Fibroblast of pulmonary artery (primary cell): ENCODE data around the gene DDX41.

Source experiments
- DNase-seq: peaks from one replicate; pipeline ENCODE4 v3.0.0-alpha.2; 2010; ENCODE audit warnings: low read depth
- H3K4me3 ChIP-seq: replicated peaks from 2 replicates; pipeline ENCODE4 v1.5.1; 2011; ENCODE audit warnings: low read depth, mild to moderate bottlenecking, control low read depth, low read length, moderate library complexity
- TF ChIP-seq, protein P1 (sequence below): IDR thresholded peaks from 2 replicates; pipeline ENCODE4 v1.5.1; 2011; ENCODE audit warnings: mild to moderate bottlenecking, control low read depth, low read length, inconsistent platforms; ENCODE audit errors: missing control alignments

Gene DDX41

DNA sequence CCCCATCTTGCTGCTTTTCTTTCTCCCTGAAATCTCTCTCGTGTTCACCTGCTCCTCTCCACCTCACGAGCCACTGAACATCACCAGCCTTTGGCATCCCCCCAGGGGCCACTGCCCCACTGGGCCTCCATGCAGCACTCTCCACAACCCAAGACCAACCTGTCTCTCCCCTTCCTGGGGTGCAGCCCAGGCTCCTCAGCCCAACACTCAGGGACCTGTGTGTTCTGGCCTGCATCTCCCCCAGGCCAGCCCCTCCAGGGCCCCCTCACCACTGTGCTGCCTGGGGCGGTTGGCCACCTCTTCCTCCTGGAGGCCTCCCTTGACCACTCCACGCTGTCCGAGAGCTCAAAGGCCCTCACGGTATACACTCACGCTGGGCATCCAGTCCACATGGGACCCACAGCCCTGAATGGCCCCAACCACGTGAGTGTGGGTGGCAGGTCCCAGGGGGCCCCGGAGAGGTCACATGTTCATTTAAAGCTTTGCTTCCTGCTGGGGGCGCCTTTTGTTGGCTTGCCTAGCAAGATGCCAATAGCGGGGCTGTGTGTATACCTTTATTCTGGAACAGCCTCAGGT lies 6.7 kb downstream of the DDX41 start:
- TF ChIP-seq, protein P1, sequence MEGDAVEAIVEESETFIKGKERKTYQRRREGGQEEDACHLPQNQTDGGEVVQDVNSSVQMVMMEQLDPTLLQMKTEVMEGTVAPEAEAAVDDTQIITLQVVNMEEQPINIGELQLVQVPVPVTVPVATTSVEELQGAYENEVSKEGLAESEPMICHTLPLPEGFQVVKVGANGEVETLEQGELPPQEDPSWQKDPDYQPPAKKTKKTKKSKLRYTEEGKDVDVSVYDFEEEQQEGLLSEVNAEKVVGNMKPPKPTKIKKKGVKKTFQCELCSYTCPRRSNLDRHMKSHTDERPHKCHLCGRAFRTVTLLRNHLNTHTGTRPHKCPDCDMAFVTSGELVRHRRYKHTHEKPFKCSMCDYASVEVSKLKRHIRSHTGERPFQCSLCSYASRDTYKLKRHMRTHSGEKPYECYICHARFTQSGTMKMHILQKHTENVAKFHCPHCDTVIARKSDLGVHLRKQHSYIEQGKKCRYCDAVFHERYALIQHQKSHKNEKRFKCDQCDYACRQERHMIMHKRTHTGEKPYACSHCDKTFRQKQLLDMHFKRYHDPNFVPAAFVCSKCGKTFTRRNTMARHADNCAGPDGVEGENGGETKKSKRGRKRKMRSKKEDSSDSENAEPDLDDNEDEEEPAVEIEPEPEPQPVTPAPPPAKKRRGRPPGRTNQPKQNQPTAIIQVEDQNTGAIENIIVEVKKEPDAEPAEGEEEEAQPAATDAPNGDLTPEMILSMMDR, result no peak
- no peak overlapping the region for H3K4me3 ChIP-seq
- no peak for DNase-seq

DNA sequence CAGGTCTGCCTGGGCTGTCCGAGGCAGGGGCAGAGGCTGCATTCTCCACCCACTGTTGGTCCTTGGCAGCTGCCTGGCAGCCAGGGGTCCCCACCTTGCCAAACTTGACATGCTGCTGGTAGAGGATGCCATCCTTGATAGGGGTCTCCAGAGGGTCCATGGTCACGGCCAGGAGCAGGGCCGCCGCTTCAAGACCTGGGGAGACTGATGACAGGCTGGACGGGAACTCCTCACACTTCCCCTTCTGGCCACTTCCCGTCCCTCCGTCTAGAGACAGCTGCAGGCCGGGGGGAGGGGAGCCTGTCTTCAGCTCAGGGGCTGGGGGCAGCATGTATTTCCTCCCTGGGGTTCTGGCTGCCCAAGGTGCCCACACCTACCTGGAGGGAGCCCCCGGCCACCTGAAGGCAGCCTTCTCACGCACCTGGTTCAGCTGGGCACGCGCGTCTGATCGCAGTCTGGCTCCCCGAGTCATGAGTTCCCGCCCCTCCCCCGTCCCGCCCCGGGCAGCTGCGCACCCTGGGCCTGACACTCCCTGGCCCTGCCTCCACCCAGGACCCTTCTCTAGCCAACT lies 7.3 kb downstream of the DDX41 start, which contains the start of gene DOK3:
Gene DOK3, minus strand, starts transcription at position 446 of the 571 bp plus-strand sequence. Its CDS starts 286 bp downstream, at position 160.
- TF ChIP-seq, protein P1, result no peak
- H3K4me3 ChIP-seq, result no peak within 1 kb of the TSS
- DNase-seq, result no peak

DNA sequence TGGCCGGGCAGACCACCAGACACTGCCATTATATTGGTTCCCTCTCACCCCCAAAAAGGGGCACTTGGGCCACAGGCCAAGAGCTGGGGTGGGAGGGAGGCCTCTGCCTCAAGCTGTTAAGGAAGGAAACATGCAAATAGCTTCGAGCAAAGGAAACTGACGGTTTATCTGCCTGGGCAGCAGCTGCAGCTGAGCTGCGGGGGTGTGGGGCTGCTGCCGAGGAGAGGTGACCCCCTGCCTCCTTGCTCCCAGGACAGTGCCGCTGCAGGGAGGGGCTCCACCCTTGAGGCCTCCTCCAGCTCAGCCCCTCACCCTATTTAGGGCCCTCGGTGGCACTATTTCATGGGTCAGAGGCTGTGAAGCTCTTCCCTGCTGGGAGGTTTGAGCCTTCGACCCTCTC lies 7.9 kb downstream of the DDX41 start:
- DNase-seq, result no peak
- H3K4me3 ChIP-seq, result no peak overlapping the region
- TF ChIP-seq, protein P1, result no peak

DNA sequence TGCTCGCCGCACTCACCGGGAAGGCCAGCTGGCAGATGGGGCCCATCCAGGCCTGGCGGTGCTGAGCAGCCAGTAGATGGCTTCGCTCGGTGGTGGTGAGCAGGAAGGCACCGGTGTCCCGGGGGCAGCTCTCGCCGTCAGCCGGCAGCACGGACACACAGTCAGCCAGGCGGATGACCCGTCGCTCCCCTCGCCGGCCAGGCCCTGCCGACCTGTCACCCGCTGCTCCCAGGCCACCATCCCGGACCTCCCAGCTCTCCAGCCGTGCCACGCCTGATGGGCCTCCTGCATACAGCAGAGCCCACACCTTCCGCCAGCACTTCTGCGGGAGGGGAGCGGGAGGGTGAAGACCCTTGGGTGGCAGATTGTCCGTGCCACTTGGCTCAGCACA lies 8.5 kb downstream of the DDX41 start:
- H3K4me3 ChIP-seq, result no peak overlapping the region
- DNase-seq, result no peak

DNA sequence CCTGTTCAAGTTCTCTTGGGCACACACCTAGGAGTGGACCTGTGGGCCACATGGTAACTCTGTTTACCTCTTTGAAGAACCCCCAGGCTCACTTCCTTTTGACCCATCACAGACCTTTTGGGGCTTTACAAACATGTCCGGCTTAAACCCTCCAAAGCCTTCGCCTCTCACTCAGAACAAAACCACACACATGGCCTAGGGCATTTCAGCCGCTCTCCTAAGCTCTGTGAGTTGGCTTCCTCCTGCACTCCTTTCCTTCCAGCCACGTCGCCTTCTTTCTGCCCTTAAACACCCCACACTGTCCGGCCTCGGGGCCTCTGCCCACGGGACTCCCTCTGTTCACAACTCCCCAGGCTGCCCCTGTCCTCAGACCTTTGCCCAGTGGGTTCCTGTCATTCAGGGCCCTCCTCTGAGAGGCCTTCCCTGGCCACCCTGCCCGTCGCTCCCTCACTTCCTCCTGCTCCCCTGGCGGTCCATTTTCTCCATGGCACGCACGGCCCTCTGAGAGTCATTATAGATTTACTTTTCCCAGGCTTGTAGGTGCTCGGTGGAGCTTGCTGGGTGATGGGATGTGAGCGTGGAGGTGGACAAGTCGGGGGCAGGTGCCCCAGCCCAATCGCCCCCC lies 9.1 kb downstream of the DDX41 start:
- TF ChIP-seq, protein P1, result no peak
- no peak overlapping the region for H3K4me3 ChIP-seq
- no peak for DNase-seq

More for the DNA sequence above, 8.5 kb downstream of the DDX41 start:
- TF ChIP-seq, protein P1, result no peak

DNA sequence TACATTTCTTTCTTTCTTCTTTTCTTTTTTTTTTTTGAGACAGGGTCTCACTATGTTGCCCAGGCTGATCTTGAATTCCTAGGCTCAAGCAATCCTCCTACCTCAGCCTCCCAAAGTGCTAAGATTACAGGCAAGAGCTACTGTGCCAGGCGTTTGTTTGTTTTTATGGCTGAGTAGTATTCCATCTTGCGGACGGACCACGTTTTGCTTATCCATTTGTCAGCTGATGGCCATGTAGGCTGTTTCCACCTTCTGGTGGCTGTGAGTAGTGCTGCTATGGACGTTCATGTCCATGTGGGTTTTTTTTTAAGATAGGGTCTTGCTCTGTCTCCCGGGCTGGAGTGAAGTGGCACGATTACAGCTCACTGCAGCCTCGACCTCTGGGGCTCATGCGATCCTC lies 9.6 kb downstream of the DDX41 start:
- no peak overlapping the region for H3K4me3 ChIP-seq
- TF ChIP-seq, protein P1, result peak; percentile 33
- DNase-seq, result peak; percentile 40
